ENCODE measurements around the gene LPIN2.

GRCh38 chr18:3058328-3059191 is 45.6 kb upstream of the LPIN2 start:
- TF ChIP-seq KMT2B (CRISPR knock-in tag; IDR thresholded peaks at IDR 0.05) (0 out of 2 replicates have a peak, but pooled peaks have one; percentile 49), REST (IDR thresholded peaks at IDR 0.05; ENCODE audit: borderline replicate concordance in 1 of 2, low read depth in 1 of 2, low read length in 2 of 2) (no peak), FOSL2 (CRISPR knock-in tag; IDR thresholded peaks at IDR 0.05) (peak; percentile 84), HNRNPL (IDR thresholded peaks at IDR 0.05; ENCODE audit: low read depth, low read length) (no peak), ADNP (CRISPR knock-in tag; IDR thresholded peaks at IDR 0.05) (no peak), ZNF292 (CRISPR knock-in tag; IDR thresholded peaks at IDR 0.05; ENCODE audit: borderline replicate concordance, low read depth) (no peak), ZFP36L1 (CRISPR knock-in tag; IDR thresholded peaks at IDR 0.05) (no peak), PRPF4 (IDR thresholded peaks at IDR 0.05; ENCODE audit: low read depth, low read length, poor library complexity, severe bottlenecking) (no peak), ZNF317 (CRISPR knock-in tag; IDR thresholded peaks at IDR 0.05) (no peak)

Measured in HepG2 (cell line).